Brain microvascular endothelial cell (primary cell): ENCODE results near the gene SLC39A7.
"Not testable (repeated sequence)": the region's sequence is repeated elsewhere in the genome, so short reads cannot be mapped to it uniquely, and the experiment has no call there.

ENCODE experiments used
- DNase-seq: peaks from one replicate; pipeline ENCODE4 v3.0.0-alpha.2; 2020
- H3K27ac ChIP-seq: fragments of 250-450 bp; sonication (Bioruptor Pico); 2 replicates; pipeline ENCODE4 v1.5.1; 2020; ENCODE audit warnings: mild to moderate bottlenecking, moderate library complexity
- H3K27me3 ChIP-seq: fragments of 250-450 bp; sonication (Bioruptor Pico); replicated peaks from 2 replicates; pipeline ENCODE4 v1.5.1; 2020; ENCODE audit warnings: mild to moderate bottlenecking
- H3K36me3 ChIP-seq: fragments of 250-450 bp; sonication (Bioruptor Pico); replicated peaks from 2 replicates; pipeline ENCODE4 v1.5.1; 2020; ENCODE audit warnings: mild to moderate bottlenecking
- H3K4me3 ChIP-seq: 2 replicates; pipeline ENCODE4 v1.5.1; 2011; ENCODE audit warnings: low read depth, mild to moderate bottlenecking, control low read depth, low read length, moderate library complexity
- in situ Hi-C: cut with HindIII; loops from 2 replicates; pipeline ENCODE4 v1.10.0; 2017; ENCODE audit warnings: low sequenced_read_pairs, low pct_ligation_motif_present
- TF ChIP-seq, protein P1 (sequence below): IDR thresholded peaks from 2 replicates; pipeline ENCODE4 v1.5.1; 2011; ENCODE audit warnings: low read depth, mild to moderate bottlenecking, moderate library complexity, low read length, control low read depth, inconsistent platforms; ENCODE audit errors: missing control alignments

The SLC39A7 gene

DNA sequence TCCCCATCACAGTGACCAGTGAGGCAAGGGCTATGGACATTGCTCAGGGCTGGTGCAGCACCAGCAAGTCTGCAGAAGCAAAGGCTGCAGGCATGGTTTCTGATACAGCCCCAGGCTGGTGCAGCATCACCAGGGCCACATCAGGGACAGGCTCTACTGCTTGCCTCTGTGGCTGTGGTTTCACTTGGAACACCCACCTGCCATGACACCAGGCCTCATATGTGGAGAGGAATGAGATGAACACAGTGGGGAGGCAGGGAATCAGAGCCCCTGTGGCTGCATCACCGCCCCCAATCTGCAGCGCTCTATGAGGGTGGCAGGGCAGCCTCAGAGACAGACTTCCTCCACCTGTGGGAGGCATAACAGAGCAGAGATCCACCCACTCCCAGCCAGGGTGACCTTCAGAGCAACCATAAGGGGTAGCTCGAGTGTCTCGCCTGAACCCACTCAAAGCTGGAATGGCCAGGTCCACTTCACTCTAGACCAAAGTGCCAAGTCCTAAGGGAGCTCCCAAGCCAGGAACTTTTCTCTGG lies 15.5 kb downstream of the SLC39A7 start:
- in situ Hi-C loops = no loop called here
- Histone ChIP-seq H3K27ac (no peak overlapping the region), H3K27me3 (no peaks in the 10 kb centered on the region), H3K4me3 (no peak overlapping the region), H3K36me3 (peaks cover 5% of the 10 kb centered on the region)
- TF ChIP-seq, protein P1, sequence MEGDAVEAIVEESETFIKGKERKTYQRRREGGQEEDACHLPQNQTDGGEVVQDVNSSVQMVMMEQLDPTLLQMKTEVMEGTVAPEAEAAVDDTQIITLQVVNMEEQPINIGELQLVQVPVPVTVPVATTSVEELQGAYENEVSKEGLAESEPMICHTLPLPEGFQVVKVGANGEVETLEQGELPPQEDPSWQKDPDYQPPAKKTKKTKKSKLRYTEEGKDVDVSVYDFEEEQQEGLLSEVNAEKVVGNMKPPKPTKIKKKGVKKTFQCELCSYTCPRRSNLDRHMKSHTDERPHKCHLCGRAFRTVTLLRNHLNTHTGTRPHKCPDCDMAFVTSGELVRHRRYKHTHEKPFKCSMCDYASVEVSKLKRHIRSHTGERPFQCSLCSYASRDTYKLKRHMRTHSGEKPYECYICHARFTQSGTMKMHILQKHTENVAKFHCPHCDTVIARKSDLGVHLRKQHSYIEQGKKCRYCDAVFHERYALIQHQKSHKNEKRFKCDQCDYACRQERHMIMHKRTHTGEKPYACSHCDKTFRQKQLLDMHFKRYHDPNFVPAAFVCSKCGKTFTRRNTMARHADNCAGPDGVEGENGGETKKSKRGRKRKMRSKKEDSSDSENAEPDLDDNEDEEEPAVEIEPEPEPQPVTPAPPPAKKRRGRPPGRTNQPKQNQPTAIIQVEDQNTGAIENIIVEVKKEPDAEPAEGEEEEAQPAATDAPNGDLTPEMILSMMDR = no peak
- DNase-seq = no peak

DNA sequence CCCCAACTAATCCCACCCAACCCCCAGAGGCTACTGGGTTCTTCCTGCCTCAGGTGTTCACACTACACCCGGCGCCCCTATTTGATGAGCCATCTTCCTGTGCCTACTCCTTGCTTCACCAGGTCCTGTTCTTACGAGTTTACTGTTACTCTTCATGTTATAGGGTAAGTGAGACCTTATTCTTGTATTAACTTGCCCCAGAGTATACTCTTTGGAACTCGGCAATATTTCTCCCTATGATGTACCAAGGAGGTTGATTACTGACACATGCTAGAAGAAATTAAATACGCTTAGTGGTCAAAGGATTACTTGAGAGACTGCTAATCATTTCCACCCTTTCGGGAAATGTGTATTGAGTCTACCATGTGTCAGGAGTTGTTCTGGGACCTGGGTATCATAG lies 16.6 kb downstream of the SLC39A7 start:
- in situ Hi-C loops = no loop called here
- no peak overlapping the region for H3K27ac ChIP-seq

DNA sequence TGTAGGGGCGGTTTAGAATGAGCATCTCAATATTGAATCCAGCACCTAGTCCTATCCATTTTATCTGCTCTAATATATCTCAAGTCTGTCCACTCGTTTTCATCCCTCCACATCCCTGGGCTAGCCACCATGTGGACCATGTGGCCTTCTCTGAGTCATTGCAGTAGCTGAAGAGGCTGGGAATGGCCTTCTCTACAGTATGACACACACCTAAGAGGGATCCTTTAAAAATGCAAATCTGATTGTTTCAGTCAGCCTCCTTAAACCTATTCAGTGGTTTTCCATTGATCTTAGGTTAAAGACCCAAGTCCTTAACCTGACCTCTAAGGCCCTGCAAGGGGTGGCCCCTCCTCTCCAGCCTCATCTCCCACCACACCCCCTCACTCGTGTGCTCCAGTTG lies 17.0 kb downstream of the SLC39A7 start:
- DNase-seq = no peak
- TF ChIP-seq, protein P1 = no peak
- Histone ChIP-seq H3K27me3 (peaks cover 2% of the 10 kb centered on the region), H3K36me3 (no peaks in the 10 kb centered on the region), H3K27ac (no peak overlapping the region), H3K4me3 (no peak overlapping the region)
- in situ Hi-C loops = no loop called here

More for the DNA sequence above, 16.6 kb downstream of the SLC39A7 start:
- TF ChIP-seq, protein P1 = no peak
- Histone ChIP-seq H3K27me3 (no peaks in the 10 kb centered on the region), H3K4me3 (no peak overlapping the region), H3K36me3 (peaks cover 1% of the 10 kb centered on the region)
- no peak for DNase-seq

DNA sequence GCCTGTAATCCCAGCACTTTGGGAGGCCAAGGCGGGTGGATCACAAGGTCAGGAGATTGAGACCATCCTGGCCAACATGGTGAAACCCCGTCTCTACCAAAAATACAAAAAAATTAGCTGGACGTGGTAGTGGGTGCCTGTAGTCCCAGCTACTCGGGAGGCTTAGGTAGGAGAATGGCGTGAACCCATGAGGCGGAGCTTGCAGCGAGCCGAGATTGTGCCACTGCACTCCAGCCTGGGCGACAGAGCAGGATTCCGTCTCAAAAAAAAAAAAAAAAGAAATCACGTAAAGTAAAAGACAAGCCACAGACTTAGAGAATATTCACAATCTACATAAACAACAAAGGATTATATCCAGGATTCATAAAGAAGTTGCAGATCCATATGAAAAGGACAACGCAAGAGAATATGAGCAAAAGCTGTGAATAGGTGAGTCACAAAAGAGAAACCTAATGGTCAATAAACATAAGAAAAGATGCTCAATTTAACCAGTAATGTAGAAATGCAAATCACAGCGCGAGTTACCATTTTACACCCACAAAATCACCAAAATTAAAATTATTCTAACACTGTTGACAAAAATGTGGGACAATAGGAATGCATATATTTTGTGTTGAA lies 25.9 kb downstream of the SLC39A7 start:
- H3K27me3 ChIP-seq, H3K36me3 ChIP-seq, H3K4me3 ChIP-seq, in situ Hi-C loops, H3K27ac ChIP-seq, DNase-seq: not testable (repeated sequence)

DNA sequence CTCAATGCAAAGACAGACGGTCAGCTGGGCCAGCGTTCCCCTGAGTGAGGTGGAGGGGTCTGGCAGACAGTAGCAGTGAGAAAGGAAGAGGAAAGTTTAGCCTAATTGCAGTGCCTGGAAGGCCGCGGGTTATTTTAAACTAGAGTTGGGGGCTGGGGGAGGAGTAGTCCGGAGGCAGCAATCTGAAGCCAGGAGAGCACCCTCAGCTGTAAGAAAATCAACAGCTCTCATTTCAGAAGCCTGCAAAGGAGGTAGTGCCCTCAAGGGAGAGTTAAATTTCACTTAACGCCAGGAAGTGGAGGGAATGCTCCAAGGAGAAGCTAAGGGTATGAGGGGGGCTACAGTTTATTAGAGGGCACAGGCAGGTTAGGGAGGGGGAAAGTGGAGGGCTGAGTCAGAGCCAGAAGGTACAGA lies 34.6 kb downstream of the SLC39A7 start:
- H3K36me3 ChIP-seq = no peaks in the 10 kb centered on the region
- H3K27ac ChIP-seq = no peak overlapping the region
- H3K4me3 ChIP-seq = no peak overlapping the region
- in situ Hi-C loops = no loop called here
- DNase-seq = no peak
- TF ChIP-seq, protein P1 = no peak
- H3K27me3 ChIP-seq = peaks cover 6% of the 10 kb centered on the region

DNA sequence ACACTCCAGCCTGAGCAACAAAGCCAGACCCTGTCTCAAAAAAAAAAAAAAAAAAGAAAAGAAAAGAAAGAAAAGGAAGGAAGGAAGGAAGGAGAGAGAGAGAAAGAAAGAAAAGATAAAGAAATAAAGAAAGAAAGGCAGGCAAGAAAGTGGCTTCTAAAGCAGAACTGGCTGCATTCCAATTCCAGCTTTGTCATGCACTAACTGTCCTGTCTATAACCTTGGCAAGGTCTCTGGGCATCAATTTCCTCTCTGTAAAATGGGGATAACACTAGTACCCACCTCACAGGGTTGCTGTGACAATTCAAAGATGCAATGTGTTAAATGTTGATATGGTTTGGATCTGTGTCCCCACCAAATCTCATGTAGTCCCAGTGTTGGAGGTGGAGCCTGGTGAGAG lies 35.7 kb downstream of the SLC39A7 start:
- no peak for DNase-seq
- Histone ChIP-seq H3K4me3 (no peak overlapping the region), H3K27ac (no peak overlapping the region), H3K27me3 (peaks cover 6% of the 10 kb centered on the region), H3K36me3 (no peaks in the 10 kb centered on the region)
- TF ChIP-seq, protein P1 = no peak
- in situ Hi-C loops = no loop called here
